ENCODE measurements around the gene TDRD7. TPM values are rescaled to one million over a fixed set of nuclear protein-coding genes. Genes with fewer than 3 reads are reported as not detected.
A peak's percentile ranks its signal among the peaks of the same experiment; 100 is the strongest.

The TDRD7 gene
- total and polyA plus RNA-seq, 2 of the 13 experiments (the other 11 are each of a cell fraction or from before 2014, with no cell fraction given), result 9.8 to 15.5 TPM

DNA sequence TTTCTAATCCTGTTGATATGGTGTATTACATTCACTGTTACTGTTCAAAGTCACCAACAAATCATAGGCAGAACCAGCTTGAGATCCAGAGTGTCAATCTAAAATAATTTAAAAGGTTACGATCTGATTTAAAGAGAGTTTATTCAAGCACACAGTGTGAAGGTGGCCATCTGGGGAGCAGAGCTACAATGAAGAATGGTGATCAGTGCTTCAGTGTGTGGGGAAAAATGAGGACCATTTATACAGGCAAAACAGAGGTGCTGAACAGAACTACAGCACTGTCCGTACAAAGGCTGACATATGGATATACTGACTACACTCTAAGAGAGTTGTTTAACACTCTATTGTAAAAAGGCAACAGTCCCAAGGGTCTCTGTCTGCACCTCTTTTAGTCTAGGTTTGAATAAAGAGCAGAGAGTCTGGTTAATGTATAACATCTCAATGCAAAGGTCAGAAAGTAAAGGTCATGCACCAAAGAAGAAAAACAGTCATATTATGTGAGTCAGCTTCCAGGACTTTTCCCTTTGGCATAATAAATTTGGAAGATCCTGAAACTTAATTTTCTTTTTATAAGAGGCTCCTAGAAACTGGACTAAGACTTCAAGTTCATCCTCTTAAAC lies 29.7 kb upstream of the TDRD7 start (continued):
- TF ChIP-seq ZNF550 (CRISPR knock-in tag; IDR thresholded peaks at IDR 0.05; ENCODE audit: borderline replicate concordance), result no peak
- TF ChIP-seq ZNF746 (CRISPR knock-in tag; IDR thresholded peaks at IDR 0.05), result no peak
- no peak for TF ChIP-seq HNRNPL (IDR thresholded peaks at IDR 0.05; ENCODE audit: low read depth, low read length)
- no peak for TF ChIP-seq CHD4 (IDR thresholded peaks at IDR 0.05; ENCODE audit: borderline replicate concordance, low read length)
- TF ChIP-seq, protein P1, sequence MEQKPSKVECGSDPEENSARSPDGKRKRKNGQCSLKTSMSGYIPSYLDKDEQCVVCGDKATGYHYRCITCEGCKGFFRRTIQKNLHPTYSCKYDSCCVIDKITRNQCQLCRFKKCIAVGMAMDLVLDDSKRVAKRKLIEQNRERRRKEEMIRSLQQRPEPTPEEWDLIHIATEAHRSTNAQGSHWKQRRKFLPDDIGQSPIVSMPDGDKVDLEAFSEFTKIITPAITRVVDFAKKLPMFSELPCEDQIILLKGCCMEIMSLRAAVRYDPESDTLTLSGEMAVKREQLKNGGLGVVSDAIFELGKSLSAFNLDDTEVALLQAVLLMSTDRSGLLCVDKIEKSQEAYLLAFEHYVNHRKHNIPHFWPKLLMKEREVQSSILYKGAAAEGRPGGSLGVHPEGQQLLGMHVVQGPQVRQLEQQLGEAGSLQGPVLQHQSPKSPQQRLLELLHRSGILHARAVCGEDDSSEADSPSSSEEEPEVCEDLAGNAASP (CRISPR knock-in tag; IDR thresholded peaks at IDR 0.05; ENCODE audit: borderline replicate concordance), result peak; percentile 19; the same call in 1 of the 2 replicates
- TF ChIP-seq NBN (conservative IDR thresholded peaks at IDR 0.05), result no peak
- peak; percentile 4; the same call in 1 of the 2 replicates for TF ChIP-seq POGZ (CRISPR knock-in tag; IDR thresholded peaks at IDR 0.05)
- TF ChIP-seq SNAPC2 (CRISPR knock-in tag; IDR thresholded peaks at IDR 0.05), result 0 out of 2 replicates have a peak, but pooled peaks have one; percentile 44
- no peak for TF ChIP-seq KLF11 (CRISPR knock-in tag; IDR thresholded peaks at IDR 0.05)
- TF ChIP-seq HNRNPLL (IDR thresholded peaks at IDR 0.05; ENCODE audit: low read depth, low read length, poor library complexity, severe bottlenecking), result no peak
- TF ChIP-seq ZNF101 (CRISPR knock-in tag; IDR thresholded peaks at IDR 0.05; ENCODE audit: borderline replicate concordance, low read depth), result no peak
- TF ChIP-seq EP300 (IDR thresholded peaks at IDR 0.05; ENCODE audit: low read depth in 2 of 2, low read length in 2 of 2), result peak in 1 of 2 experiments; percentile 77; a peak in 2 of 4 replicates
- no peak for TF ChIP-seq EP300 (CRISPR knock-in tag; IDR thresholded peaks at IDR 0.05; ENCODE audit: borderline replicate concordance)
- no peak for TF ChIP-seq ZNF446 (CRISPR knock-in tag; IDR thresholded peaks at IDR 0.05)
- no peak for TF ChIP-seq NFYB (CRISPR knock-in tag; IDR thresholded peaks at IDR 0.05)
- TF ChIP-seq GFI1 (CRISPR knock-in tag; IDR thresholded peaks at IDR 0.05; ENCODE audit: borderline replicate concordance), result peak; percentile 57; the same call in 1 of the 2 replicates
- peak; percentile 71; the same call in 1 of the 2 replicates for TF ChIP-seq IRF2 (CRISPR knock-in tag; IDR thresholded peaks at IDR 0.05)
- TF ChIP-seq, protein P2, sequence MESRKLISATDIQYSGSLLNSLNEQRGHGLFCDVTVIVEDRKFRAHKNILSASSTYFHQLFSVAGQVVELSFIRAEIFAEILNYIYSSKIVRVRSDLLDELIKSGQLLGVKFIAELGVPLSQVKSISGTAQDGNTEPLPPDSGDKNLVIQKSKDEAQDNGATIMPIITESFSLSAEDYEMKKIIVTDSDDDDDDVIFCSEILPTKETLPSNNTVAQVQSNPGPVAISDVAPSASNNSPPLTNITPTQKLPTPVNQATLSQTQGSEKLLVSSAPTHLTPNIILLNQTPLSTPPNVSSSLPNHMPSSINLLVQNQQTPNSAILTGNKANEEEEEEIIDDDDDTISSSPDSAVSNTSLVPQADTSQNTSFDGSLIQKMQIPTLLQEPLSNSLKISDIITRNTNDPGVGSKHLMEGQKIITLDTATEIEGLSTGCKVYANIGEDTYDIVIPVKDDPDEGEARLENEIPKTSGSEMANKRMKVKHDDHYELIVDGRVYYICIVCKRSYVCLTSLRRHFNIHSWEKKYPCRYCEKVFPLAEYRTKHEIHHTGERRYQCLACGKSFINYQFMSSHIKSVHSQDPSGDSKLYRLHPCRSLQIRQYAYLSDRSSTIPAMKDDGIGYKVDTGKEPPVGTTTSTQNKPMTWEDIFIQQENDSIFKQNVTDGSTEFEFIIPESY (CRISPR knock-in tag; IDR thresholded peaks at IDR 0.05), result no peak
- TF ChIP-seq KDM3A (CRISPR knock-in tag; IDR thresholded peaks at IDR 0.05; ENCODE audit: low read depth), result no peak
- TF ChIP-seq ZFP82 (CRISPR knock-in tag; IDR thresholded peaks at IDR 0.05; ENCODE audit: borderline replicate concordance), result no peak
- TF ChIP-seq SRSF1 (optimal IDR thresholded peaks at IDR 0.05; ENCODE audit: low read depth, low read length), result no peak
- 0 out of 2 replicates have a peak, but pooled peaks have one; percentile 49 for TF ChIP-seq ARNTL (CRISPR knock-in tag; IDR thresholded peaks at IDR 0.05)
- TF ChIP-seq ZSCAN29 (CRISPR knock-in tag; conservative IDR thresholded peaks at IDR 0.05), result no peak
- TF ChIP-seq, protein P3, sequence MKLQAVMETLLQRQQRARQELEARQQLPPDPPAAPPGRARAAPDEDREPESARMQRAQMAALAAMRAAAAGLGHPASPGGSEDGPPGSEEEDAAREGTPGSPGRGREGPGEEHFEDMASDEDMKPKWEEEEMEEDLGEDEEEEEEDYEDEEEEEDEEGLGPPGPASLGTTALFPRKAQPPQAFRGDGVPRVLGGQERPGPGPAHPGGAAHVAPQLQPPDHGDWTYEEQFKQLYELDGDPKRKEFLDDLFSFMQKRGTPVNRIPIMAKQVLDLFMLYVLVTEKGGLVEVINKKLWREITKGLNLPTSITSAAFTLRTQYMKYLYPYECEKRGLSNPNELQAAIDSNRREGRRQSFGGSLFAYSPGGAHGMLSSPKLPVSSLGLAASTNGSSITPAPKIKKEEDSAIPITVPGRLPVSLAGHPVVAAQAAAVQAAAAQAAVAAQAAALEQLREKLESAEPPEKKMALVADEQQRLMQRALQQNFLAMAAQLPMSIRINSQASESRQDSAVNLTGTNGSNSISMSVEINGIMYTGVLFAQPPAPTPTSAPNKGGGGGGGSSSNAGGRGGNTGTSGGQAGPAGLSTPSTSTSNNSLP (IDR thresholded peaks at IDR 0.05; ENCODE audit: low read depth, low read length), result peak; percentile 41; the same call in 1 of the 2 replicates
- no peak for TF ChIP-seq KAT8 (CRISPR knock-in tag; IDR thresholded peaks at IDR 0.05)
- no peak for TF ChIP-seq ARNT (IDR thresholded peaks at IDR 0.05)
- TF ChIP-seq SCMH1 (CRISPR knock-in tag; IDR thresholded peaks at IDR 0.05; ENCODE audit: borderline replicate concordance), result no peak
- TF ChIP-seq HMGA1 (CRISPR knock-in tag; conservative IDR thresholded peaks at IDR 0.05), result no peak

Data from HepG2 (cell line).